ENCODE data around the gene DPP6.

The DPP6 gene

GRCh38 chr7:154937837-154938236 lies 885.6 kb downstream of the DPP6 start:
- no peak for FAIRE-seq
- TF ChIP-seq POLR2A (IDR thresholded peaks at IDR 0.05; ENCODE audit: low read depth, low read length), result no peak
- peak; percentile 7; the same call in 1 of the 2 replicates for TF ChIP-seq SPI1 (IDR thresholded peaks at IDR 0.05; ENCODE audit: low read depth, low read length)
- no peak for DNase-seq (ENCODE audit: insufficient read length, low spot score)

GRCh38 chr7:154942691-154943090 lies 890.5 kb downstream of the DPP6 start:
- FAIRE-seq (no peak), DNase-seq (ENCODE audit: insufficient read length, low spot score) (no peak)
- TF ChIP-seq POLR2AphosphoS5 (IDR thresholded peaks at IDR 0.05; ENCODE audit: low read depth, low read length) (no peak), POLR2A (IDR thresholded peaks at IDR 0.05; ENCODE audit: low read depth, low read length) (no peak), TAF1 (IDR thresholded peaks at IDR 0.05; ENCODE audit: low read depth, low read length) (no peak), PAX5 (IDR thresholded peaks at IDR 0.05; ENCODE audit: insufficient read depth, low read length, severe bottlenecking) (no peak), SPI1 (IDR thresholded peaks at IDR 0.05; ENCODE audit: low read depth, low read length) (no peak), POU2F2 (IDR thresholded peaks at IDR 0.05; ENCODE audit: low read depth, low read length) (no peak)
